HG03196 (cell line): ENCODE data around the gene NPDC1.
A peak's percentile ranks its signal among the peaks of the same experiment; 100 is the strongest.
"Not testable (repeated sequence)": the region's sequence is repeated elsewhere in the genome, so short reads cannot be mapped to it uniquely, and the experiment has no call there.

Experiments used
- ATAC-seq: cut with Tn5 transposase; IDR thresholded peaks from one replicate; pipeline ENCODE4 v1.9.1; 2021; ENCODE audit not compliant: unreplicated experiment

NPDC1 gene

DNA sequence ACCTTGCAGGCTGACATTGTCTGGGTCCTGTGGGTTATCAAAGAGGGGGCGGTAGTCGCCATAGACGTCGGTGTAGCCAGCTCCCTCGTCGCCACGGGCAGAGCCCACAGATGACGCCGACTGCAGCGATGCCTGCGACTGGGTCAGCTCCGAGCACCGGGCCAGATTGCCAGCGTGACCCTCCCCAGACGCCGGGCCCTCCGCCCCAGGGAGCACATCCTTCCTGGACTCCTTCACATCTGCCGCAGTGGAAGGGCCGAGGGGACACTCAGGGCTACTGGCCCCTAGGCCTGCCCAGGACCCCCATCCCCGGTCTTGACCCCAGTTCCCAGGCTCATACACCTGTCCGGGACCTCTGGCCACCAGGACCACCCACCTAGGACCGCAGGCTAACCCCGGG lies 31.8 kb downstream of the NPDC1 start:
- no peak for ATAC-seq

DNA sequence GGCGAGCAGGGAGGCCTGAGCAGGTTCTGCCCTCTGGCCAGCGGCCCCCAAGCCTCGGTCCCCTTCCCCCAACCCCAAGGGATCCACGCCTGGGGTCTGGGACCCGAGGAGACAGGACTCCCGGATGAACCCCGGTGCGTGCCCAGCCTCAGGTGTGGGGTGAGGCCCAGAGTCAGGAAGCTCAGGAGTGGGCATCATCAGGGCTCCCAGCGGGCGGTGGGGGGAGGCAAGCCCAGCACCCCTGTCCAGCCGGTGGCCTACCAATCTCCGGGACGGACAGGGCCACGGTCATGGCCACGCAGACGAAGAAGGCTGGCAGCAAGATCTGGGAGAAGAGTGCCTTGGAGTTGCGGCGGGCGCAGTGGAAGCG lies 32.4 kb downstream of the NPDC1 start:
- no peak for ATAC-seq

DNA sequence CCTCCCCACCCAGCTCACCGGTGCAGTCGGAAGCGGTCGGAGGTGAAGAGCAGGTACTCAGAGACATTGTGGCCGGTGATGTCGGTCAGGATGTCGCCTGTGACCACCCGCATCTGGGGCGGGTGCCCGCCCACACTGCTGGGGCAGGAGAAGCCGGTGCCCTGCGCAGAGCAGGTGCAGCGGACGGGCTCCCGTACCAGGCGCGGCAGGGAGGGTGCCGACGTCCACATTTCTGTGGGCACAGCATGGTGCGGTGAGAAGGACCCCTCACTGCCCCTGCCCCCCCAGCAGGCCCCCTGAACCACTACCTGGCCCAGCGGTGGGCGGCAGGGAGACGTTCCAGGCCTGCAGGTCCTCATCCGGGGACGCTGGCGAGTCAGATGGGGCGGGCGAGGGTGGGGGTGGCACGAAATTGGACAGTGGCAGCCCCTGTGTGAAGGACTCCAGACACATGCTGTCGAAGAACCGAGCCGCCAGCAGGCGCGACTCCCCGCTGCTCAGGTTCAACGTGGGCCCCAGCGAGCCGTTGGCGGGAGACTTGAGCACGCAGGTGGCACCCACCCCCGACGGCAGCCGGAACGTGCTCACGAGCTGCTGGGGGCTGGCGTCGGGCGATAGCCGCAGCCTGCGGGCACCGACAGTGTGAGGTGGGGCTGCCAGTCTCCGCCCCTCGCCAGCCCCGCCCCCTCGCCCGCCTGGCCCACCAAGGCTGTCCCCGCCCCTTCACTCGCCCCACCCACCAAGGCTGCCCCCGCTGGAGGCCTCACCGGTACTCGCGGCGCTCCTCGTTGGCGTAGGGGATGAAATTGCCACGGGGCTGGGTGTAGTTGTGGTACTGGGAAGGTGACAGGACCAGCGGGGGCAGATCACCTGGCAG lies 33.0 kb downstream of the NPDC1 start:
- no peak for ATAC-seq

DNA sequence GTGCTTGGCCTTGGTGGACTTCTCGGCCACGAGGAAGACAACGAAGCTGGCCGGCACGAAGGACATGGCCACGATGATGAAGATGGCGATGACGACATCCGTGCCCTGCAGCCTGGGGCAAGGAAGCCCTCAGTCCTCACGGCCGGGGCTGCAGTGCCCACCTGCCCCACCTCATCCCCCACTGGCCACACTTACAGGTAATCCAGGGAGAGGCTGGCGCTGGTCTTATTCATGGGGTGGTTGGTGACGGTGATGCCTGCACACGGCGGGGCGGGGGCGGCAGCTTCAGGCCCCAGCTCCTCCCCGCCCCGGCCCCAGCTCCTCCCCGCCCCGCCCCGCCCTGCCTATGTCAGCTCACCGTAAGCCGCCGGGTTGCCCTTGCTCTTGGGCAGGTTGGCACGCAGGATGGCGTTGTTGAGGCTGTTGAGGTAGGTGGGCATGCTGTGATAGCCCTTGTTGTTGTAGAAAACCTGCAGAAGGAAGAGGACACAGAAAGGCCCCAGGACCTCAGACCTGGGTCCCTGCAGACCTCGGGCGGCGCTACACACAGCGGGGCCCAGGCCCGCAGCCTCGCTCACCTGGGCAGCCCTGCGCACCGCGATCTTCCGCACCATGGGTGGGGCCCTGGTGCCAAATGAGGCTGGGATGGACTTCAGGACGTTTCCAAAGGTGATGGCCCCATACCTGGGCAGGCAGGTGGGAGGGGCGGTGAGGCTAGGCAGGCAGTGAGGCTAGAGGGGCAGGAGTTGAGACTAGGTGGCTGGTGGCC lies 33.9 kb downstream of the NPDC1 start:
- no peak for ATAC-seq

DNA sequence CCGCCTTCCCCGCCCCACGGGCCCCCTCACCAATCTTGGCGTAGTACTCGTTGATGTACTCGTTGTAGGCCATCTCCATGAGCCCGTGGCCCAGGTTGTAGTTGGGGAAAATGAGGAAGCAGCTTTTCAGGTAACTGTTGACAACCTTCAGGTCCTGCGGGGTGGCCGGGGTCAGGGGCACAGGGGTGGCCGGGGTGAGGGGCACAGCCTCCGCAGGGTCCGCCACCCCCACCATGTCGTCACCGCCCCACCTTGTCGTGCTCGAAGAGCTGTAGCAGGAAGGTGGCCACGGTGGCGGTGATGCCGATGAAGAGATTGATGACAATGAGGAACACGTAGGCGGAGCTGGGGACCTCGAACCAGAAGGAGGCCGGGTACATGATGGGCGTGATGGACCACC lies 34.8 kb downstream of the NPDC1 start:
- no peak for ATAC-seq

DNA sequence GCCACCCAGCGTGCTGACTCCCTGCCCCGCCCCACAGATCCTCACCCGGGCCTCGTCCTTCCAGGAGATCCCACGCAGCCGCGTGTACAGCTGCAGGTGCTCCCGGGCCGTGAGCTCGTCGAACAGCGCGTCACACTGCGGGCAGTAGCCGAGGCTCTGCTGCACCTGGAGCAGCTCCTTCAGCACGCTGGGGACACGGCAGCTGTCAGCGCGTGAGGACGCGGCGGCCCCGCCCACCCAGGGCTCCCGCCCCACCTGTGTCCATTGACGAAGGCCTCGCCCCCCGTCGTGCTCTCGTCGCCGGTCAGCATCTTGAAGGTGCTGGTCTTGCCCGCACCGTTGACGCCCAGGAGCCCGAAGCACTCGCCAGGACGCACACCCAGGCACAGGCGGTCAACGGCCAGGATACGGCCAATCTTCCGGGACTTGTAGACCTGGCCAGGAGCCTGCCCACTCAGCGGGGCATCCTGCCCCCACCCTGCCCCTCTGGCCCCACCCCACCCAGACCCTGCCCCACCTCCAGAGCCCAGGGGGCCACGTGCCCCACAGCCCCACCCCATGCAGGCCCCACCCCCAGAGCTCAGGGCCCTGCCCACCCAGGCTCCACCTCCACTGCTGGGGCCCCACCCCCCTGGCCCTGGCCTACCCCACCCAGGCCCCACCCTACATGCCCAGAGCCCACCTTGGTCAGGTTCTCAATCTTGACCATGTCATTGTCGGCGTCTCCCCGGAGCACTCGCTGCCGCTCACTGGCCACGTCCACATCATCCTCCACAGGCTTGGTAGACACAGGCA lies 35.8 kb downstream of the NPDC1 start:
- no peak for ATAC-seq

DNA sequence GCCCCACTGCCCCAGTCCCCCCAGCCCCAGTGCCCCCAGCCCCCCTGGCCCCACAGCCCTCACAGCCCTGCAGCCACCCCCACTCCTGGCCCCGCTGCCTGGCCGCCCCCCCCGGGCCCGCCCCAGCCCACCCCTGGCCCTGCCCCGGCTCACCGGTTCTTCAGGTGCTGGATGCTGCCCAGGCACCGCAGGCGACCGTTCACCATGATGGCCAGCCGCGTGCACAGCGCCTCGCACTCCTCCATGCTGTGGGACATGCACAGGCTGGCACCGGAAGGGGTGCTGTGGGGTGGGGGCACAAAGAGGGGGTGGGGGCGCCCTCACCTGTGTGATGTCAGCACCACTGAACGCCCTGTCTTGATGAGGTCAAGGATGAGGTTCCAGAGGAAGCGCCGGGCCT lies 36.8 kb downstream of the NPDC1 start:
- no peak for ATAC-seq

DNA sequence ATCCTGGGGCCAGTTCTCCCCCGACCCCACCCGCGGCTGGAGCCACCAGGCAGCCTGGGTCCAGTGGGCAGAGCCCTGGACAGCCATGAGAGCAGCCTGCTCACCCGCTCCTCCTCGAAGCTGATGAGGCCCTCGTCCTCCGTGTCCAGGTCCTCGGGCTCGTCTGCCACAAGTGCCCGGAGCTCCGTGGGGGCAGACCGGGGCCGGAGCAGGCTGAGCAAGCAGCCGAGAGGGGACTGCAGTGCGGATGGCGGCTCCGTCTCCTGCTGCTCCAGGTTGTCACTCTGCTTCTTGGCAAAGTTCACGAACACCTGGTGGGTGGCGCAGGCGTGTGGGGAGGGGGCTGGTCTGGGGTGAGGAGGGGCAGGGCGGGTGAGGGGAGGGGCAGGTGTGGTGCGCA lies 37.7 kb downstream of the NPDC1 start:
- ATAC-seq: no peak

DNA sequence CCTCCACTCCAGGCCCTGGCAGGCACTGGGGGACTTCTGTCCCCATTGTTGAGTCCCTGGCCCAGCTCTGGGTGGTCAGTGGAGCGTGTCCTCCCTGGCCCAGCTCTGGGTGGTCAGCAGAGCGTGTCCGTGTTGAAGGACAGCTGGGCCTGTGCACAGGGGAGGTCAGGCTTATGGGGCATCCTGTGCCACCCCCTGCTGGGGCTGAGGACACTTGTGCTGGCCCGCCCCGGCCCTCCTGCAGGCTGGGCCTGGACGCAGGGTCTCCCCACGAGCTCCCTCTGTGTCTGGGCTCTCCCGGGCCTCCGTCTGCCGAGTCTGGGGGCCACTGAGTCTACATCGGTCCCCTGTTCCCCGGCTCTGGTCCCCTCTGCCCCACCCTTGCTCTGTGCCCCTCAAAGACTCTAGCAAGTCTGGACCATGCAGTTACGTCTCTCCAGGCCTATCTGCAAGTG lies 38.1 kb downstream of the NPDC1 start:
- no peak for ATAC-seq

DNA sequence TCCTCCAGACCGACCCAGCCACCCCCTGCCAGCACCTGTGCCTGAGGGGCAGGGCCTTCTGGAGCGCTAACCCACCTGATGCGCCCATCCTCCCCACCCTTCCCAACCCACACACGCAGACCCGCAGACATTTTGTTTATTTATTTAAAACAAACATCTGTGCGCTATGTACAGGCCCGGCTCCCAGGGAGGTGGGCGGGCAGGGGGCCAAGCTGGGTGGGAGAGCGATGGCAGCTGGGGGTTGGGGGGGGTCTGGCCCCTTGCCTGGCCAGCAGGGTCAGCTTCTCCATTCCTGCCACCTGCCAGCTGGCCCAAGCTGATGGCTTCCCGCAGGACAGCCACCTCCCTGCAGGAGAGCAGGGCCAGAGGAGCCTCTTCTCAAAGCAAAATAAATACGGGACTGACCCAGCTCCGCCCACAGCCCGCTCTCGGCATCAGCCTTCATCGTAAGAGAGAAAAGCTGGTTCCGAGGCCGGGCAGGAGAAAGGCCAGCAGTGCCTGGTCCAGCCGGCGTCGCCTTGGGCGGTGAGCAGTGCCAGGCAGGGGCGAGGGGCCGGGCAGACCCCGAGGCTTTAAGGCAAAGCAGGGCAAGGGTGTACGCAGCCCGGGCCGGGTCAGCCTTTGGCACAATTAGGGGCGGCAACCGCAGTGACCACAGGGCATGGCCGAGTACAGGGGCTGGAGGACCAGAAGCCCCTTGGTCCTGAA lies 38.7 kb downstream of the NPDC1 start:
- no peak for ATAC-seq

DNA sequence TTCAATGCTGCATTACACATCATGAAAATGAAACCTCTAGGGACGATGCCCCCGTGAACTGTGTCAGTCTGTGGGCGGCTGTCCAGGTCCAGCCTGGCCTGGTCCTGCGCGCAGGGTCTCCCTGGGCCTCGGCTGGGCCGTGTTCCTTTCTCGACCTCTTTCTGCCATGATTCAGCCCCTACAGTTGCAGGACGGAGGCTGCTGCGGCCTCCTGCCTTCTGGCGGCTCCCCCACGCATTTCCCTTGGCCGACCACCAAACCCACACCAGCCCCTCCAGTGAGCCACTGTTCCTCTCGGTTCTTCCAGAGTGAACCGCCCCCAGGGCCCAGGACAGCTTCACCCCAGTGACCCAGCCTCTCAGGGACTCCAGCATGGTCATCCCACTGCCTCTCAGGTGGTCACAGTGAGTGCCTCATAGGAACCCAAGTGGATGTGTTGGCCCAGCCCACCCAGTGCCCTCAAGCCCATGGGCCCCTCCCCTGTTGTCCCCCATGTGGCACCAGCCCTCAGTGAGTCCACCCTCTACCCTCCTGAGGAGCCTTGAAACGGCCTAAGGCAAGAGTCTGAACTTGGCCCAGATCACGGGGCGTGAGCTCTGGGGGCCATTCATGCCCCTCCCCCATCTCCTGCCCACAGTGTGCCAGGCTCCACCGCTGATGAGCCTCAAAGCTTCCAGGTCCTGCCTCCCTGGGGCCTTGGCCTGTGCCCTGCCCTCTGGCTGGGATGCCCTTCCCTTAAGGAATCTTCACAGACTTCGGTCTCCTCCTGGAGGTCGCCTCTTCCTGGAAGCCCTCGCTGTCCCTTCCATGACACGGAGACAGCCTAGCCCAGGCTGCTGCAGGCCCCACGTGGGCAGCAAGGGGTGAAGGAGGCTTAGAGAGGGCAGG lies 39.6 kb downstream of the NPDC1 start:
- no peak for ATAC-seq

DNA sequence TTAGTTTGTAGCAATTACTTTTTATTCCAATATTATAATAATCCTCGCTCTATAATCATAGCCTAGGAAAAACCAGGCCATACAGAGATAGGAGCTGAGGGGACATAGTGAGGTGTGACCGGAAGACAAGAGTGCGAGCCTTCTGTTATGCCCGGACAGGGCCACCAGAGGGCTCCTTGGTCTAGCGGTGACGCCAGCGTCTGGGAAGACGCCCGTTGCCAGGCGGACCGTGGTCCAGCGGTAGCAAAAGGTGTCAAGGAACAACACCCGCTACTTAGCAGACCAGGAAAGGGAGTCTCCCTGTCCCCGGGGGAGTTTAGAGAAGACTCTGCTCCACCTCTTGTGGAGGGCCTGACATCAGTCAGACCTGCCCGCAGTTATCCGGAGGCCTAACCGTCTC lies 41.7 kb downstream of the NPDC1 start:
- not testable (repeated sequence) for ATAC-seq

DNA sequence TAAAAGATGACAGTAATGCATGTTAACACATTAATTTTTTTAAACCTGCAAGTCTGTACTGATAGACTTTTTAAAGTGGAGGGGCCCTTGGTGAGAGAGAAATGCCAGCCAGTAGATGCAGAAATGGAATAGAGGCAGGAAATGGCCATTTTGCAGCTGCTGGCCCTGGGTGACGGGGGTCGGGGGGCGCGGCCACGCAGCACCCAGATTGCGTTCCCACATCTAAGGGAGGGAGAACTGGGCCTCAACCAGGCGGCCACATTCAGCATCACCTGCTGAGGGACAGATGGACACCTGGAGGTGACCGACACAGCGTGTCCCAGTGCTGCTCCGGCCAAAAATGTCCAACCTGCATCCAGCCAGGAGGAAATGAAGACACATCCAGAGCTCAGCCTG lies 43.3 kb downstream of the NPDC1 start:
- no peak for ATAC-seq

DNA sequence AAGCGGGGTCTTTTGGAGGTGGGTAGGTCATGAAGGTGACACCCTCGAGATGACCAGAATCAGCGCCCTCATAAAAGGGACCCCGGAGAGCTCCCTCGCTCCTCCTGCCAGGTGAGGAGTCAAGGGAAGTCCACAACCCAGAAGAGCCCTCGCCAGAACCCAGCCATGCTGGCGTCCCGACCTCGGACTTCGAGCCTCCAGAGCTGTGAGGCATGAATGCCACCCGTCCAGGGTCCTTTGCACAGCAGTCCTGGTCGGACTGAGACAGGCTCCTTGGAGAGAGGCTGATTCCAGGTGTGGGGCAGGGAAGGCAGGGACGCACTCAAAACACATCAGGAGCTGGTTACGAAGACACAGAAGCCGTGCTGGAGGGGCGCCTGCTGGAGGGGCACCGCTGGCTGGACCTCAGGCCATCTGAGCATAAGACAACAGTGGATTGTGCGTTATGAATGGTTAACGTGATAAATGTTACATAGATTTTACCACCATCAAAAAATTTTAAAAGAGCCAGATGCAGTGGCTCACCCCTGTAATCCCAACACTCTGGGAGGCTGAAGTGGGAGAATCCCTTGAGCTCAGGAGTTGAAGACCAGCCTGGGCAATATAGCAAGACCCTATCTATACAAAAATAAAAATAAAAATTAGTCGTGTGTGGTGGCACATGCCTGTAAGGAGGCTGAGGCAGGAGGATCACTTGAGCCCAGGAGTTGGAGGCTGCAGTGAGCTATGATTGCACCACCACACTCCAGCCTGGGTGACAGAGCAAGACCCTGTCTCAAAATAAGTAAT lies 43.9 kb downstream of the NPDC1 start:
- no peak for ATAC-seq

DNA sequence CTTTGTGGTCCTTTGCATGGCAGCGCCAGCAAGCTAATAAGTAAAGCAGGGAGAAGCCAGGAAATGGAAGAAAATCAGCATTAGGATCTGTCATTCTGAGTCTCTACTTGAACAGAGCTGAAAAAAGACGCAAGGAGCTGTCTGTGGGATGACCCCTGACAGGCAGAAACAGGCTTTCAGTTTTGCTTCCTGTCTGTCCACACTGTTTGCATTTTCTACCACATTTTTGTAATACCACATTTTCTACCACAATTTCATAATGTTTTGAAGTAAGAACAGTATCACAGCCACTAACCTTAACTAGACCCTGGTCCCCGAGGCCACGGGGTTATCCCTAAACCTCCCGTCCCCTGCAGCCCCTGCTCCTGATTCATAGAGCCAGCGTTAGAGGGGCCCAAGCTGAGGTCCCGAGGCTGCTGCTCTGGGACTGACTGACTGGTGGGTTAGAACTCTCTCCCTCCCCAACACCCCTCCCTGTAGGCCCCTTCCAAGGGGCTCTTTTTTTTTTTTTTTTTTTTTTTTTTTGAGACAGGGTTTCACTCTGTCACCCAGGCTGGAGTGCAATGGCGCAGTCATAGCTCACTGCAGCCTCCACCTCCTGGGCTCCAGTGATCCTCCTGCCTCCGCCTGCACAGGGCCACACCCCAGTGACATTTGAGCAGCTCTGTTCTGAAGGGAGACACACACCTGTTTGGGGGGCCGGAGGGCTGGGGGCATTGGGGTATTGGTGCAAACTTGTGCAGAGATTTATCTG lies 45.6 kb downstream of the NPDC1 start:
- peak; percentile 72 for ATAC-seq

DNA sequence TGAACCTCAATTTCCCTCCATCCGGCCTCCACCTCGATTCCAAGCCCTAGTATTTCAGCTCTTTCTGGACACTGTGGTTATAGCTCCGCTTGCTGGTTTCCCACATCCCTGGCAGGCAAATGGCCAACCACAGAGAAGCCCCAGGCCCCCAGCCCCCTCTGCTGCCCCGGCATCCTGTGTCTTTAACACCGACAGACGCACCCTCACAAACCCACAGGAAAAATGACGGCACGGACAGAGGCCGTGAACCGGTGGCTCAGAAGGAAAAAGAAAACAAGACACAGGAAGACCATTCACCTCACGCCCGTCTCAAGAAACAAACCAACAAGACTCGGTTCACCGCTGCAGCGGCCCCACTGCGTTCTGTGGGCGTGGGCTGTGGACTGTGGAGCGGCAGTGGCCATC lies 48.1 kb downstream of the NPDC1 start:
- ATAC-seq: no peak

DNA sequence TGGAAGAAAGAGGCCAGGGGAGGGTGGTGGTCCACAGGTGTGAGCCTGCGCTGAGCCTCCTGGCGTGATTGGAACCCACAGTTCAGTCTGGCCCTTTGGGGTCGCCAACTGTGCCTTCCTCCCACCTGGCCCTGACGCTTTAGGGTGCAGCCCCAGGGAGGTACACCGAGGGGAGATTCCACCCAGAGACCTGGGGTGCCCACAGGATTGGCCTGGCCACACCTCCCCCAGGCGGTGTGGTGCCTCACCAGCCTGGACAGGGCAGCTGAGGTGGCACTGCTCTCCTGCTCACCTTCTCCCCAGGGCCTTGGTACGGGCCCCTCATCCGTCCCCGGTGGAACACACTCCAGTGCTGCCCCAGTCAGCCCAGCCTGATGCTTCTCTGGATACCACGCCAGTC lies 48.6 kb downstream of the NPDC1 start:
- no peak for ATAC-seq
